ENCODE data around the gene CEP126.
A peak's percentile ranks its signal among the peaks of the same experiment; 100 is the strongest.

CEP126 gene

GRCh38 chr11:102006835-102007566 lies 92.2 kb downstream of the CEP126 start:
- H3K4me3 ChIP-seq (ENCODE audit: low read depth, low read length), result no peak overlapping the region
- ChIA-PET POLR2A (interaction anchor here (1.0 kb wide), 2 partner anchors 92 to 146 kb away, joined by 3 read pairs; partner anchors contain the start of gene CEP126), CTCF (interaction anchor here (0.6 to 10.7 kb wide), 34 partner anchors 8 to 585 kb away, joined by 3 to 196 read pairs (median 4); partner anchors contain the start of gene CEP126)
- H3K4me1 ChIP-seq (ENCODE audit: control insufficient read depth, insufficient read depth, low read length), result no peaks in the 10 kb centered on the region
- no peaks in the 10 kb centered on the region for H3K9me3 ChIP-seq (ENCODE audit: control insufficient read depth, insufficient read depth, low read depth, low read length)
- no peaks in the 10 kb centered on the region for H3K36me3 ChIP-seq (ENCODE audit: control insufficient read depth in 2 of 2, insufficient read depth in 1 of 2, low read length in 2 of 2)
- H3K27ac ChIP-seq (ENCODE audit: extremely low read depth, low read depth, low read length), result no peak overlapping the region
- TF ChIP-seq ZNF623 (tag by site-specific recombination; IDR thresholded peaks at IDR 0.05), result no peak
- TF ChIP-seq, protein P1, sequence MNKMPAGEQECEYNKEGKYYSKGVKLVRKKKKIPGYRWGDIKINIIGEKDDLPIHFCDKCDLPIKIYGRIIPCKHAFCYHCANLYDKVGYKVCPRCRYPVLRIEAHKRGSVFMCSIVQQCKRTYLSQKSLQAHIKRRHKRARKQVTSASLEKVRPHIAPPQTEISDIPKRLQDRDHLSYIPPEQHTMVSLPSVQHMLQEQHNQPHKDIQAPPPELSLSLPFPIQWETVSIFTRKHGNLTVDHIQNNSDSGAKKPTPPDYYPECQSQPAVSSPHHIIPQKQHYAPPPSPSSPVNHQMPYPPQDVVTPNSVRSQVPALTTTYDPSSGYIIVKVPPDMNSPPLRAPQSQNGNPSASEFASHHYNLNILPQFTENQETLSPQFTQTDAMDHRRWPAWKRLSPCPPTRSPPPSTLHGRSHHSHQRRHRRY (tag by site-specific recombination; IDR thresholded peaks at IDR 0.05), result no peak
- no peak for TF ChIP-seq ZNF157 (tag by site-specific recombination; IDR thresholded peaks at IDR 0.05)
- TF ChIP-seq, protein P2, sequence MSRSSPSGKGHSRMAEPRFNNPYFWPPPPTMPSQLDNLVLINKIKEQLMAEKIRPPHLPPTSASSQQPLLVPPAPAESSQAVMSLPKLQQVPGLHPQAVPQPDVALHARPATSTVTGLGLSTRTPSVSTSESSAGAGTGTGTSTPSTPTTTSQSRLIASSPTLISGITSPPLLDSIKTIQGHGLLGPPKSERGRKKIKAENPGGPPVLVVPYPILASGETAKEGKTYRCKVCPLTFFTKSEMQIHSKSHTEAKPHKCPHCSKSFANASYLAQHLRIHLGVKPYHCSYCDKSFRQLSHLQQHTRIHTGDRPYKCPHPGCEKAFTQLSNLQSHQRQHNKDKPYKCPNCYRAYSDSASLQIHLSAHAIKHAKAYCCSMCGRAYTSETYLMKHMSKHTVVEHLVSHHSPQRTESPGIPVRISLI (tag by site-specific recombination; IDR thresholded peaks at IDR 0.05), result no peak
- no peak for TF ChIP-seq SCRT1 (tag by site-specific recombination; IDR thresholded peaks at IDR 0.05; ENCODE audit: borderline replicate concordance)

GRCh38 chr11:102007567-102008437 lies 93.0 kb downstream of the CEP126 start:
- TF ChIP-seq ZNF571 (tag by site-specific recombination; IDR thresholded peaks at IDR 0.05), result no peak
- TF ChIP-seq ZNF654 (tag by site-specific recombination; IDR thresholded peaks at IDR 0.05; ENCODE audit: low read depth), result peak; percentile 54
- 0 out of 2 replicates have a peak, but pooled peaks have one; percentile 21 for TF ChIP-seq ZBTB17 (tag by site-specific recombination; IDR thresholded peaks at IDR 0.05)
- no peaks in the 10 kb centered on the region for H3K9me3 ChIP-seq (ENCODE audit: control insufficient read depth, insufficient read depth, low read depth, low read length)
- H3K36me3 ChIP-seq (ENCODE audit: control insufficient read depth in 2 of 2, insufficient read depth in 1 of 2, low read length in 2 of 2), result no peaks in the 10 kb centered on the region
- no peak overlapping the region for H3K4me3 ChIP-seq (ENCODE audit: low read depth, low read length)
- POLR2A ChIA-PET, result interaction anchor here (0.6 to 1.0 kb wide), 3 partner anchors 93 to 149 kb away, joined by 3 read pairs; partner anchors contain the start of gene CEP126
- H3K27ac ChIP-seq (ENCODE audit: extremely low read depth, low read depth, low read length), result no peak overlapping the region
- H3K4me1 ChIP-seq (ENCODE audit: control insufficient read depth, insufficient read depth, low read length), result no peaks in the 10 kb centered on the region
- CTCF ChIA-PET, result interaction anchor here (0.5 to 10.7 kb wide), 43 partner anchors 9 to 1099 kb away, joined by 3 to 196 read pairs (median 3); partner anchors contain the start of gene CEP126

- Histone ChIP-seq H3K36me3 (ENCODE audit: control insufficient read depth in 2 of 2, insufficient read depth in 1 of 2, low read length in 2 of 2) (no peaks in the 10 kb centered on the region), H3K9me3 (ENCODE audit: control insufficient read depth, insufficient read depth, low read depth, low read length) (no peaks in the 10 kb centered on the region), H3K27ac (ENCODE audit: extremely low read depth, low read depth, low read length) (no peak overlapping the region), H3K4me3 (ENCODE audit: low read depth, low read length) (no peak overlapping the region), H3K4me1 (ENCODE audit: control insufficient read depth, insufficient read depth, low read length) (no peaks in the 10 kb centered on the region)
- ChIA-PET CTCF (interaction anchor here (0.8 to 10.7 kb wide), 2 partner anchors 96 to 148 kb away, joined by 3 to 196 read pairs; partner anchors contain the start of gene CEP126), POLR2A (interaction anchor here (0.6 kb wide), 2 partner anchors 10 to 100 kb away, joined by 3 to 5 read pairs; no protein-coding TSS in a partner anchor)
- TF ChIP-seq GLIS1 (tag by site-specific recombination; IDR thresholded peaks at IDR 0.05) (peak; percentile 21; the same call in 1 of the 2 replicates), KLF10 (tag by site-specific recombination; IDR thresholded peaks at IDR 0.05) (0 out of 2 replicates have a peak, but pooled peaks have one; percentile 50), ZNF501 (tag by site-specific recombination; IDR thresholded peaks at IDR 0.05) (no peak), ZNF404 (tag by site-specific recombination; IDR thresholded peaks at IDR 0.05) (no peak), KLF1 (tag by site-specific recombination; IDR thresholded peaks at IDR 0.05) (peak; percentile 75), ZNF335 (tag by site-specific recombination; conservative IDR thresholded peaks at IDR 0.05) (peak; percentile 75; the same call in 1 of the 2 replicates), KLF7 (tag by site-specific recombination; IDR thresholded peaks at IDR 0.05; ENCODE audit: borderline replicate concordance) (peak; percentile 77; the same call in 1 of the 2 replicates), KLF8 (tag by site-specific recombination; IDR thresholded peaks at IDR 0.05) (peak; percentile 44; the same call in 1 of the 2 replicates), ZNF830 (tag by site-specific recombination; IDR thresholded peaks at IDR 0.05; ENCODE audit: low read depth) (no peak), TRIM28 (IDR thresholded peaks at IDR 0.05; ENCODE audit: borderline replicate concordance, low read length) (no peak)
- TF ChIP-seq, protein P3, sequence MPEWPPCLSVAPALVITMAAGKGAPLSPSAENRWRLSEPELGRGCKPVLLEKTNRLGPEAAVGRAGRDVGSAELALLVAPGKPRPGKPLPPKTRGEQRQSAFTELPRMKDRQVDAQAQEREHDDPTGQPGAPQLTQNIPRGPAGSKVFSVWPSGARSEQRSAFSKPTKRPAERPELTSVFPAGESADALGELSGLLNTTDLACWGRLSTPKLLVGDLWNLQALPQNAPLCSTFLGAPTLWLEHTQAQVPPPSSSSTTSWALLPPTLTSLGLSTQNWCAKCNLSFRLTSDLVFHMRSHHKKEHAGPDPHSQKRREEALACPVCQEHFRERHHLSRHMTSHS (tag by site-specific recombination; IDR thresholded peaks at IDR 0.05), result no peak
Observed at GRCh38 chr11:102010776-102011494, 96.1 kb downstream of the CEP126 start.

Measured in HEK293 (cell line).